Measurements from ENCODE around the gene SLC35F1.

GRCh38 chr6:118248171-118248570, 341.1 kb downstream of the SLC35F1 start:
- TF ChIP-seq ZNF274 (IDR thresholded peaks at IDR 0.05; ENCODE audit: low read depth, low read length): no peak
- no peak for TF ChIP-seq SUZ12 (IDR thresholded peaks at IDR 0.05; ENCODE audit: extremely low read depth, insufficient read depth, insufficient read length)
- TF ChIP-seq YY1 (IDR thresholded peaks at IDR 0.05; ENCODE audit: insufficient read depth, insufficient read length): no peak
